Retinal pigment epithelial cell (primary cell): ENCODE data around the gene BCKDHB.
A peak's percentile ranks its signal among the peaks of the same experiment; 100 is the strongest.

Experiments
- DNase-seq: peaks from one replicate; pipeline ENCODE4 v3.0.0-alpha.2; 2010; ENCODE audit warnings: low read depth
- H3K4me3 ChIP-seq: 2 replicates; pipeline ENCODE4 v1.5.1; 2011; ENCODE audit warnings: mild to moderate bottlenecking, low read length, control low read depth, moderate library complexity
- CTCF ChIP-seq: conservative IDR thresholded peaks from 2 replicates; pipeline ENCODE4 v1.5.1; 2011; ENCODE audit warnings: low read depth, low read length, control low read depth, inconsistent platforms

The BCKDHB gene

DNA sequence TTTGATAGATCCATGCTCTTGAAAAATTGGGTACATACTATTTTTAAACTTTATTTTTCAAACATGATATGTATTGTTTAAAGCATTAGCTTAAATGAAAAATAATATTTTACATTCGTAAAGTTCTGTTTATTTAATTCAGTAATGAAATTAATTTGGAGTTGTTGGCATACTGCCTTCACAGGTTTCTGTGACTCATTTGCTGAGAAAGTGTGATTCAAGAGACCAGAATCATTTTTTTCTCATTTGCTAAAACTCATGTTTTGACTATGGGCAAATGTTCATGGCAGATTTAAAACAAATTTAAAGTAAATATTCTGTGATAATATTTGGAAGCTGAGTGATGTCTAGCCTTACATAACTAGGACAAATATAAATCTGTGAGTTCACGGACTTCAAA is 230.4 kb downstream of the BCKDHB start:
- no peak for TF ChIP-seq CTCF
- DNase-seq, result no peak
- H3K4me3 ChIP-seq, result no peak overlapping the region

DNA sequence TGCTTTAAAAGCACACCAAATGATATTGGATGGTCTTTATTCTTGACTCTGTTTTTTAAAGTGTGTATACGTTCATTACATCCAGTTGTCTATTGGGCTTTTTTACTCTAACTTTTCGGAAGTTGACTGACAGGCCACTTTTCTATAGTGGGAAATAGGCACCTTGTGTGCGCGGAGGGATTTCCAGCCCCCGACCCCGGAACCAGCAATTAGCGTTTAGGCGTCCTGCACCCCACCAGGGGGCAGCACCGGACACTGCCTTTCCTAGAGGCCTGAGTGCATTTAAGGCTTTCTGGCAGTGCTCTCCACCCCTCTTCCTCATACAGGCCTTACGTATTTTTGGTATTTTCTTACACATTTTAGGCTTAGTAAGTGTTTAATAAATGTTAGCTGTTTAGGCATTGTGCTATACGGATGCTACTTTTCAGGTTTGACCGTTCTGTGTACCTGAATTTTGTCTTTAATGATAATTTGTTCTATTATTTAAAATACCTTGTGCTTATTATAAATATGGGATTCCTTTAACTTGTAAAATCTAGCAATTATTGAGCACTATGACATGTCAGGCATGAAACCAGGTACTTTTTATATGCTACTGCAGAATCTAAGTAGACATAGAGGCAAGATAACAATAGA is 231.8 kb downstream of the BCKDHB start:
- peak; percentile 72 for TF ChIP-seq CTCF
- no peak overlapping the region for H3K4me3 ChIP-seq
- no peak for DNase-seq

DNA sequence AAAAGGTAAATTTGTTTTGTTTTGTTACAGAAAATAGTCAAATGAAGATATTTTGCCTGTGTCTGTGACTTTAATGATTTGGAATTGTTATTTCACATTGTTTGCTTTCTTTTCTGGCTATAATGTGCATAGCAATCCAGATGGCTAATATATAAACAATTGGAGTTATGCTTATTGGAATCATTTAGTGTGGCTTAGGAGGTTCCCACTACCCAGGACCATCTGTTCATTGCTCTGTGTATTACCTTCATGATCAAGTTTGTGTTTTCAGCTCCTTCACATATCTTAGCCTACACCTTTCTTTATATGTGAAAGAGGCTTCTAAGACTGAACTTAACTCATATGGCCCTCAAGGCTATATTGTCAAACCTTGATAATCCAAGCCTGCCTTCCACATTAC is 232.9 kb downstream of the BCKDHB start:
- no peak overlapping the region for H3K4me3 ChIP-seq
- no peak for TF ChIP-seq CTCF

GRCh38 chr6:80340280-80340679 is 233.8 kb downstream of the BCKDHB start:
- no peak for DNase-seq
- TF ChIP-seq CTCF, result no peak
- no peak overlapping the region for H3K4me3 ChIP-seq

More for the DNA sequence above, 232.9 kb downstream of the BCKDHB start:
- DNase-seq, result no peak

- no peak for DNase-seq
- H3K4me3 ChIP-seq, result no peak overlapping the region
- no peak for TF ChIP-seq CTCF
Observed at GRCh38 chr6:80340686-80341085, 234.2 kb downstream of the BCKDHB start.

DNA sequence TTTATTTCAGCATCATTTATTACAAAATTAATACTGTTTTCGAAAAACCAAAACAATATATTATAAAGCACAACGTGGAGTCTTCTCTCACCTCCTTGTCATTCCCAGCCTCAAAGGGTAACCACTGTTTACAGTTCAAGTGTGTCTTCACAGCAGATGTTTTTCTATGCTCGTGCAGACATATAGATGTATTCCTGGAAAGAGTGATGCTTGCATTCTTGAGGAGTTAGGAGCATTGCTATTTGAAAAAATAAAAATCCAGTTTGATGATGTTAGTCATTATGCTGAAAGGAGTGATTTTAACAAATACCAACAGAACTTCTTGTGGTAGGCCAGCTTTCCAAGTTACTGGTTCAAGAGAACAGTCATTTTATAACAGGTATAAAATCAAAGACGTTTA is 234.9 kb downstream of the BCKDHB start:
- no peak for TF ChIP-seq CTCF
- no peak overlapping the region for H3K4me3 ChIP-seq
- DNase-seq, result no peak

GRCh38 chr6:80343511-80343910 is 237.0 kb downstream of the BCKDHB start:
- no peak overlapping the region for H3K4me3 ChIP-seq
- no peak for TF ChIP-seq CTCF
- no peak for DNase-seq
